Activated gamma-delta T cell treated with Interleukin-2 at 50 U/mL for 16 hours (primary cell): ENCODE measurements around the gene PHAF1.
A peak's percentile ranks its signal among the peaks of the same experiment; 100 is the strongest.

Source experiments
- DNase-seq: peaks from one replicate; pipeline ENCODE4 v3.0.0-alpha.2; 2020

The PHAF1 gene

DNA sequence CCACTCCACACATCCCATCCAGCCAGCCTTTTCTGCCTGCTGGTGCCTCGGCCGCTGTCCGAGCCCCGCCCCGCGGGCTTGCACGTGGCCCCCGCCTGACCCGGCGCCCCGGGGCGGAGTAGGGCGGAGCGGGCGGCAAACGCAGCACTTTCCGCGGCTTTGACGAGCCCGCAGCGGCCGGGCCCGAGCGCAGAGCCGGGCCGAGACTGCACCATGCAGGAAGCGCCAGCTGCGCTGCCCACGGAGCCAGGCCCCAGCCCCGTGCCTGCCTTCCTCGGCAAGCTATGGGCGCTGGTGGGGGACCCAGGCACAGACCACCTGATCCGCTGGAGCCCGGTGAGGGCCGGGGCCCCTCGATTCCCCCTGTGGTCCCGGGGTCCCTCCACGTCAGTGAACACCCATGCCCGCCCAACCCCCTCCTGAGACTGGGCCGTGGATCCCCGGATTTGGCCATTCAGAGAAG lies 54.9 kb downstream of the PHAF1 start, which contains the start of gene HSF4:
HSF4 (plus strand) TSS at position 147 of the 463 bp plus-strand sequence; CDS start at position 214, 67 bp downstream.
- DNase-seq = no peak

GRCh38 chr16:67165121-67166078 lies 55.7 kb downstream of the PHAF1 start:
- no peak for DNase-seq

- no peak for DNase-seq
Observed at GRCh38 chr16:67166110-67166547, 56.4 kb downstream of the PHAF1 start.

DNA sequence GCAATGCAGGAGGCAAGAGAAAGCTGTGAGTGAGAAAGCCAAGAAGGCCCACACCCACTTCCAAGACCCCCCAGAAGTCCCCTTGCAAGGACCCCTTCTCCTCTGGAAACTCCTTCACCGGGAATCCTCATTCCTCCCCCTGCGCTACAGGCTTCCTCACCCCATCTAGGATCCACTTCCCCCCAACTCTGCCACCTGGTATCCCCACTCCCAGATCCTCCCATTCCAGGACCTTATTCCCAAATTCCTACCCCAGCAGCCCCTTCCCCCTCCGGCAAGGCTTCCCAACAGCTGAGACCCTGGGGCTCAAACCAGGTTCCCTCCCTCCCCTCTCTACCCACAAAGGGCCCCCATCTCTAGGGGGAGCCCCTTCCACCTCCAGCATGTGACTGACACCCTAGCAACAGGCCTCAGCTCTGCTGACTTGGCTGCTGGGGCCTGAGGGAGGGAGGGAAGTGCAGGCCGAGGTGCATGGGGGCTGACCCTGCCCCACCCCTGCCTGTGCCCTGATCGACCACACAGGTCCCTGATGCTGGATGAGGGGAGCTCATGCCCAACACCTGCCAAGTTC lies 56.9 kb downstream of the PHAF1 start:
- no peak for DNase-seq

- no peak for DNase-seq
Observed at GRCh38 chr16:67167588-67167987, 57.8 kb downstream of the PHAF1 start.

- DNase-seq = no peak
Observed at GRCh38 chr16:67169011-67169451, 59.3 kb downstream of the PHAF1 start.

DNA sequence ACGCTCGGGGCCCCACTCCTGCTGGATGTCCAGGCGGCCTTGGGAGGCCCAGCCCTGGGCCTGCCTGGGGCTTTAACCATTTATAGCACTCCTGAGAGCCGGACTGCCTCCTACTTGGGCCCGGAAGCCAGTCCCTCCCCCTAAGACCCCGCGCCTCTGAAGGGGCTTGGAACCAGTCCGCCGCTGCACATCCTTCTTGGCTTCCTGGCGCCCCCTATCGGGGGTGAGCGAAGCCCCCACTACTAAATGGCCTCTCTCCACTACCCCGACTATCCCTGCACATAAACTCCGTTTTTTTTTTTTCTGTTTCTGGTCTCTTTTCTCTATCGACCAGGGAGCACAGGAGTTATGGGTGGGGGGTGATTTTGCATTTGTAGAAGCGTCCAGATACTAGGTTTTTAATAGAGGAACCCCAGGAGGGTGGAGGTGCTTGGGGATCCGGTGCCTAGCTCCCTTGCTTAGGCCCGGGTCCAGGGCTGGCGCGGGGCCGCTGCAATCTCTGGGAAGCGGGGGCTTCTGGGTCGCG lies 60.0 kb downstream of the PHAF1 start:
- DNase-seq = no peak

DNA sequence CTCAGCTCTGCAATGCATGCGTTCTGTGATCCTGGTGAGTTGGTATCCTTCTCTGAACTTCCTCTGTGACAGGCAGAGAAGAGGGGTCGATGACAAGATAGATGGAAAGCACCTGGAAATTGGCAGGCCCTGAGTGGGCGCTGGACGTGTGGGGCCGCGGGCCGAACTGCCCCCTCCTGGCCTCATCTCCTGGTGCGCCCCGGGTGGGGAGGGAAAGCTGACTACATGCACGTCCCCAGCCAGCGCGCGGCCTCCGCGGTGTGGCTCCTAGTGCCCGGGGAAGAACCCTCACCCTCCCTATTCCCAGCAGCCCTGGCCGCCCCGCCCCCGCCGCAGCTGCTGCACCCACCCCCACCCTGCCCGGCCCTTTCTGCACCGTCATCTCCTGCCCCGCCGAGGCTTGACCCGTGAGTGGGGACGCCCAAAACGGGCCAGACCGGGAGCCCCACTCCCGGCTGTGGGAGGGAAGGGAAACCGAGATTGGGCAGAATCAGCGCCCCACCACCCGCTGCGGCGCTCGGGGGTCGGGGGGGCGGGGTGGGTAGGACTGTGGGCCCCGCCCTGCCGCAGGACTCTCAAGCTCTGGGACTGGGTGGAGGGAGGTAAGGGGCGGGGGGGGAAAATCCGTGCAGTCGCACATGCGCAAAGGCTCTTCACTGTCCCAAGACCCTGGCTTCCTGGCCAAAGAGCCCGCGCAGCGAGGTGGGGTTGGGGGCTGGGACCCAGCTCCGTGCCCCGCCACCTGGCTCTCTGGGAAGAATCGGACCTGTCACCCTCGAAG lies 60.6 kb downstream of the PHAF1 start, which contains the start of gene NOL3:
NOL3 (plus strand) TSS at position 371 of the 781 bp plus-strand sequence.
- no peak for DNase-seq

DNA sequence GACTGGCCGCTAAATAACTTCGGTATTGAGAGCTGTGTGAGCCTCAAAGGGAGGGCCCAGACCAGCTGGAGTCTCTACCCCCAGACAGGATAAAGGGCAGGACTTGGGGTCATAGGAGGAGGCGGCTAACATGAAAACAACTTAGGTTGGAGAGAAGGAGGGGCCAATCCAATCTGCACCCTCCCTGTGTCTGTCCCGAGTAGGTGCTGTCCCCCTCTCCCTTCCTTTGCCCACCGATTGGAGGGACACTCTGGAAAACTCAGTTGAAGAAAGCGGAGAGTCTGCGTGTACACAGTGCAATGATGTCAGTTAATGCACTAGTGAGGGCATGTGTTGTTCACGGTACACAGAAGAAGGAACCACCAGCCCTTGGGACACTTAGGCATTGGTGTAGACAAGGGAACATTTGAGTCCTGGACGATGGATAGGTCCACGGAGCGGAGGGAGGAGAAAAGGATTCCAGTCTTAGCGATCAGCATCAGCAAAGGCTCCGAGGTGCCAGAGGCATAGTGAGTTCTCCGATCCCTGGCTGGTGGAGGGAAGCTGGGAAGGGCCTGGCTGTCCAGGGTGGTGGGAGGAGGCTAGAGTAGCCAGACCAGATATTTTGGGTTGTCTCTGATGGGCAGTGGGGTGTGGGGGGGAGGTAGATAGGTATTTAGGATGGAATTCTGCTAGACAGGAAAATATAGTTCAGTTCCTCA lies 61.4 kb downstream of the PHAF1 start:
- DNase-seq = no peak

GRCh38 chr16:67173323-67173722 lies 63.6 kb downstream of the PHAF1 start:
- no peak for DNase-seq

DNA sequence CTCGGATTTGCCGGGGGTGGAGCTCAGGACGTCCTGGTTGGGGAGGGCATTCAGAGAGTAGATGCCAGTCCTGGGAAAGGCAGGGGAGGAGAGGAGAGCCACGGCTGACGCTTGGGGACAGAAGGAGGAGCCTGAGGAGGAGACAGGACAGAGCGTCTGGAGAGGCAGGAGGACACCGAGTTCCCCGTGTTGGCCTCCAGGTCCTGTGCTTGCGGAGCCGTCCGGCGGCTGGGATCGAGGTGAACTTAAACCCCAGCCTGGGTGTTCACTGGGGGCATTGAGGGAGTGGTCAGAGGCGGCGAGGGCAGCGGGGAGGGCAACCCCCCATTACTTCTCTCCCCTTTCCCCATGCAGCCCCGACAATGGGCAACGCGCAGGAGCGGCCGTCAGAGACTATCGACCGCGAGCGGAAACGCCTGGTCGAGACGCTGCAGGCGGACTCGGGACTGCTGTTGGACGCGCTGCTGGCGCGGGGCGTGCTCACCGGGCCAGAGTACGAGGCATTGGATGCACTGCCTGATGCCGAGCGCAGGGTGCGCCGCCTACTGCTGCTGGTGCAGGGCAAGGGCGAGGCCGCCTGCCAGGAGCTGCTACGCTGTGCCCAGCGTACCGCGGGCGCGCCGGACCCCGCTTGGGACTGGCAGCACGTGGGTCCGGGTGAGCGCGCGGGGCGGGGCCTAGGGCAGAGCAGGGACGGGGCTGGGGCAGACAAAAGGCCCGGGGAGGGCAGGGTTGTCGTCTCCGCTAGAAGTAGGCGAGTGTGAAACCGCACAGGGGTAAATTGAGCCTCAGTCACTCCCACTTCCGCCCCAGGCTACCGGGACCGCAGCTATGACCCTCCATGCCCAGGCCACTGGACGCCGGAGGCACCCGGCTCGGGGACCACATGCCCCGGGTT lies 64.3 kb downstream of the PHAF1 start:
- DNase-seq = peak; percentile 59

- DNase-seq = no peak
Observed at GRCh38 chr16:67174706-67175231, 65.0 kb downstream of the PHAF1 start.

DNA sequence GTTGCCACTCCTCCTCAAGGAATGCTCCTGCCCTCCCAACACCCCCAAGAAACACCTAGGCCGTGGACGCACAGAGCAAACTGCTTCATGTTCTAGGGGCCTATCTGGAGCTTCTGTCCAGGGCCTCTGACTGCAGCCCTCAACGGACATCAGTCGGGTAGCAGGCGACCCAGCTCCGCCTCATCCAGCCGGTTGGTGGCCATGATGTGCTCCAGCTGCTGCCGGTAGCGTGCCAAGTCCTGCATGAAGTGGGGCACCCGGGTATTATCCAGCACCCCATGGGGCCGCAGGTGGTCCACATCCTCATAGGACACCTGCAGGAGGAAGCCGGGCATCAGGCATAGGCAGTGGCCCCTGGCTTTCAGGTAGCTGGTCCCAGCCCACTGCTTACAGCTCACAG lies 66.9 kb downstream of the PHAF1 start:
- DNase-seq = no peak

- no peak for DNase-seq
Observed at GRCh38 chr16:67177743-67178699, 68.3 kb downstream of the PHAF1 start.

- DNase-seq = no peak
Observed at GRCh38 chr16:67179421-67180080, 69.8 kb downstream of the PHAF1 start.

- no peak for DNase-seq
Observed at GRCh38 chr16:67180166-67180565, 70.4 kb downstream of the PHAF1 start.

DNA sequence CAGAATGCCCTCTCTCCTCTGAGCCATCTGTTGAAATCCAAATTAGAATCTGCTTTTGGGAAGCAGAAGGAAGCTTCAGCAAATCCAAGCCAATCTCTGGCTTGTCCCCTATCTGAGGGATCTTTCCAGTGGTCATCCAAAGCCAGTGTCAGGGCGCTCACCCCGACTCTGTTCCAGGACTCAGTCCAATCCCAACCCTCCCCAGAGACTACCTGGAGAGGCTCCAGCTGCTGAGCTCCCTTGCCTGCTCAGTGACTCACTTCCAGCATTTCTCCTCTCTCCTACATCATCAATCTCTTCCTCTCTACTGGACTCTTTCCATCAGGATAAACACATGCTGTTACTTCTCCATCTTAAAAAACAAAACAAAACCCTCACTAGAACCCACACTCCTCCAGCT lies 71.6 kb downstream of the PHAF1 start:
- DNase-seq = no peak

DNA sequence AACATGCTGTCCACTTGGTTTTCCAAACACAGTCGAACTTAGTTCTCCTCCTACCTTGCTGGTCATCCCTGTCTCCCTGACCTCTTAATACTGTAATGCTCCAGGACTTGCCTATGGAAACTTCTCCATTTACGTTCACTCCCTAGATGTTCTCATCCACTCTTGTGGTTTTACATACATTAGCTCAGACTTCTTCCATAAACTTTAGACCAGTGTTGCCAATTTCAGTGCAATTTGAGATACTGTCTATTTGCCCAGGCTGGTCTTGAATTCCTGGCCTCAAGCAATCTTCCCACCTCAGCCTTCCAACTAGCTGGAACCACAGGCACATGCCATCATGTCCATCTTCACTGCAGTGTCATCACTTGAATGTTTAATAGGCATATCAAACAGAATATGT lies 72.5 kb downstream of the PHAF1 start:
- no peak for DNase-seq

GRCh38 chr16:67183284-67183626 lies 73.5 kb downstream of the PHAF1 start:
- DNase-seq = no peak
